ENCODE measurements around the gene NR2E3.

The NR2E3 gene

DNA sequence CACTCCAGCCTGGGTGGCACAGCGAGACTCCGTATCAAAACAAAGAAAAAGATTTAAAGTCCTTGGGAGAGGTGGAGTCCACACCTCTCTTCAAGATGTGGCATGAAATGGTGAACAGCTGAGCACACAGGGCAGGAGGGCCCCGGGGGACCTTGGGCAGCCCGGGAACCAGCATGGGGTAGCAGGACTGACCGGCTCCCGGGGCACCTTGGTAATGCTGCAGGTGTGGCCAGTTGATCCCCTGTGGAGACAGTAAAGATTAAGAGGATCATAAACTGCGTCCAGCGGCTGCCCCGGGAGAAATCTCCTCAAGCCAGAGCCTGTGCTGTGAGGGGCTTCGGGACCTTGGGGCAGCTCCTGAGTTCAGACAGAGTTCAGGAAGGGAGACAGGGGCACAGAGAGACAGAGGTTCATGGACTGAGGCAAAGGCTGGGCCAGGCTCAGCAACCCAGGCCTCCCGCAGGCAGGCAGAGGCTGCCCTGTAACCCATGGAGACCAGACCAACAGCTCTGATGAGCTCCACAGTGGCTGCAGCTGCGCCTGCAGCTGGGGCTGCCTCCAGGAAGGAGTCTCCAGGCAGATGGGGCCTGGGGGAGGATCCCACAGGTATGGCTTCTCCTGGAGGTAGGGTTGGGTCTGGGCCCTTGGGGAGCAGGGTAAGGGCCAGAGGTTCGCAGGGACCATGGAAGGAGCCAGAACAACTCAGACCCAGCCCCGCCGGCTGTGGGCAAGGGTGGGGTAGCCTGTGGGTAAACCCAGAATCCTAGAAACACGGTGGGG lies at the start of gene NR2E3:
Gene NR2E3, plus strand, starts transcription at position 299 of the 780 bp plus-strand sequence. Its CDS starts 190 bp downstream, at position 489.
- DNase-seq (ENCODE audit: low spot score) = no peak

DNA sequence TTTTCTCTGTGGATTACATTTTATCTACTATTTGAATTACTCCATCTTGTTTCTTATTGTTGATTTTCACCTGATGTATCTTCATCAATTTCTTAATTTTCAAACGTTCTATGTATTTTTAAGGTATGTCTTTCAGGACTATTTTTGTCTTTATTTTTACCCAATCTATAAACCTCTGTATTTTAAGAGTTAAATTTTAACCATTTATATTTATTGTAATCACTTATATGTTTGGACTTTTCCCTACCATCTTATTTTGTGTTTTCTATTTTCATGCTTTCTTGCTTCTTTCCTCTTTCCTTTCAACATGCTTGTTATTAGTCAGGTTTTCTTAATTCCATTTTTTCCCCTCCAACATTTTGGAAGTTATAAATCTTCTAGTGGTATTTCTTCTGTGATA lies 49.5 kb upstream of the NR2E3 start:
- DNase-seq (ENCODE audit: low spot score) = no peak

DNA sequence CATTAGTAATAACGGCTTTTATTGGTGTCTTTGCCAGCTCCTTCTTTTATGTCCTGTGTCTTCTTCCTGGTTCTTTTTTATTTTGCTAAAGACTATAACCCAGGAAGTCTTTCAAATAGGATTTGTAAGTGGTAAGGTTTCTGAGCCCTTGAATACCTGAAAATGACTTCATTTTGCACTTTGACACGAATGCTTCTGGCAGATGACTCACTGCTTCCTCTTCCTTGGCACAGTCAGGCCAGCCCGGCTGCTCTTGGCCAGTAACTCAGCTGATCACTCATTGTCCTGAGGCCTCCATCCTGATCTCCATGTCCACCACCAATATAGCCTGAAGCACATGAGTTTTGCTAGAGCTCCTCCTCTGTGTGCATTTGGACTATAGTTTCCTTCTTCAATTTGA lies 48.7 kb upstream of the NR2E3 start:
- peak; percentile 80 for DNase-seq (ENCODE audit: low spot score)

DNA sequence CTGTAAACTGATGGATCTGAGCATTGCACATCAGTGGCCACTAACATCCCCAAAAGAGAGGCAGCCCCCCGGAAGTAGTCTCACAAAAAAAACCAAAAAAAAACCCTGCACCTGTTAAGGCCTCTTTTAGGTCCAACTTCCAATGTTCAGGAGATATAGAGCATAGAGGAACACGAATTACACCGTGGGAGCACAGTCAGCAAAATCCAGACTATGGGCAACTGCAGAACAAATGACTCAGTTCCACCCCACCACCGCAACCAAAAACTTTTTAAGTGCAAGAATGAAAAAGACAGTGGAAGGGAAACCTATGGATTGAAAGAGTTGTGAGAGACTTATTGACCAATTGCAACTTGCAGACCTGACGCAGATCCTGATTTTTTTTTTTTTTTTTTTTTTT lies 42.2 kb upstream of the NR2E3 start:
- DNase-seq (ENCODE audit: low spot score) = no peak

DNA sequence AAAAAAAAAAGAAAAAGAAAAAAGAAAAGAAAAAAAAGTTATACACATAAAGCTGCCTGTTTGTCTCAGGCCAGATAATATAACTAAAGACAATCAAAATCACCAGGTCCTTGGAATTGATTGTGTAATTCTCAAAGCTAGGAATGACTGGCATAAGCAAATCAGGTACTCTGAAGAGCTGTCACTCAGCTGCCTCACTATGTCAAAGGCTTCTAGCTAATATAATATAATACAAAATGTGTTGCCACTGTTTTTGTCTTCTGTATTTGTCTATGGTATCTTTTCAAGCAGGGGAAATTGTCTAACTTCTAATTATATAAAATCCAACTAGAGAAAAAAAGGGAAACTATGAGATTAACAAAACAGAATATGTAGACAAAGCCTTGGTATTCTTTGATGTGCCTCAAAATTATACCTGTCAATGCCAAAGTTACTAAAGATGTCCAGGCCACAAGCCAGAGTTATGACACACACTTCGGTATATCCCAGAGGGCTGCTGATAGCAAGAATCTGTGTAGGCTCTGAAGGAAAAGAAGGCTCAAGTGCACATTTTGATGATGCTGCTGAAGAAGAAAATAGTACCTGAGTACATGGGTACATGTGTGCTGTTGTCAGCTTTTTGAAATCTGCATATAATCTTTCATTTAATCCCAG lies 37.0 kb upstream of the NR2E3 start:
- no peak for DNase-seq (ENCODE audit: low spot score)

DNA sequence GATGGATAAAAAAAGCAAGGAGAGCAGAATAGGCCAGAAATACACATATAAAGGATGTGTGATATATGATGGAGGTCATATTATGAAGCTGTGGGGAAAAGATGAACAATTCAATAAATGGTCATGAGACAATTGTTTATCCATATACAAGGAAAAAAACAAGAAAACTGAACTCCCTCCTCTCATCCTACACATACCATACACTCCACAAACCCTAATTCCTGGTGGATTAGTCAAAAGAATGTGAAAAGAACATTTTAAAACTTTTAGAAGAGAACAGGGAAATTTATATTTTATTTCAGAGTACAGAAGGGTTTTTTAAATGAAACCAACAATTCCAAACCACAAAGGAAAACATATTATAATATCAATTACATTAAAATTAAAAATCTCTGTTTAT lies 34.5 kb upstream of the NR2E3 start:
- no peak for DNase-seq (ENCODE audit: low spot score)

DNA sequence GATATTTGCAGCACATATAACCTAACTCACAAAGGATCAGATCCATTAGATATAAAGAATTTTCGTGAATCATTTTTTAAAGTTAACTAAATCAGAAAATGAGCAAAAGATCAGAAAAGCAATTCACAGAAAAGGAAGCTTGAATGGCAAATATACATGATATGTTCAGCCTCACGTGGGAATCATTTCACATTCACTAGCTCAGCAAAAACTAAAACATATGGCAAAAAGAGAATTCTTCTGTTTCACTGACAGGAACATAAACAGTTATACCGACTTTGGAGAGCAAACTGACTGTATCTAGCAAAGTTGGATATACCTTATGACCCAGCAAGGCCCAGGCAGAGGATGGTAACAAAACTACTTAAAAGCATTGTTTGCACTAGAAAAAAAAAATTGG lies 34.0 kb upstream of the NR2E3 start:
- DNase-seq (ENCODE audit: low spot score) = no peak

DNA sequence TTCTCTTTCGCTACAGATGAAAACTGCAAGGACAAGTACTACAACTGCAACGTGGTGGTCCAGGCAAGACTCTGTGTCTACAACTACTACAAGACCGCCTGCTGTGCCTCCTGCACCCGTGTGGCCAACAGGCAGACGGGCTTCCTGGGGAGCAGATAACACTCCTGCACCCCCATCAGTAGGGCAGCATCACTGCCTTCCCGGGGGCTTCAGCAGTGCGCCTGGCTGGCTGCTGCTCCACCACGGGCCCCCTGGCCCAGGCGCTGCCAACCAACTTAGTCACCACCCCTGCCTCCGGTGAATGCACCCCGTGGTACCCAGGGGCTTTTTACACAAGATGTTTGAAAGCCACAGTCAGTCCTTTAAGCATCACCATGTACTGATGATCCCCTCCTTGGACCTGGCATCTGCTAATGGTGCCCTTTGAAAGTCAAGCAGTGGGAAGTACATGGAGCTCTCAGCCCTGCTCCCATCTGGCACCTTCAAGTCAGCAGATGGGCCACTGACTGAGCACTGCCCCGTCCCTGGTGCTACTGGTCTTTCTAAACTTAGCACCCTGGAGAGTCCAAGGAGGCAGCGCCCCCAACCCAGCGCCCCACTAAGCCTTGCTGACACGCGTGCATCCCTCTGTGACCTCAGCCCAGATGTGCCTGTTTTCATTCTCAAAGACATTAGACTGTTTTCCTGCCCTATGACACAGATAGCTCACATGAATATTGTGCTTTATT lies 33.0 kb upstream of the NR2E3 start:
- DNase-seq (ENCODE audit: low spot score) = no peak

DNA sequence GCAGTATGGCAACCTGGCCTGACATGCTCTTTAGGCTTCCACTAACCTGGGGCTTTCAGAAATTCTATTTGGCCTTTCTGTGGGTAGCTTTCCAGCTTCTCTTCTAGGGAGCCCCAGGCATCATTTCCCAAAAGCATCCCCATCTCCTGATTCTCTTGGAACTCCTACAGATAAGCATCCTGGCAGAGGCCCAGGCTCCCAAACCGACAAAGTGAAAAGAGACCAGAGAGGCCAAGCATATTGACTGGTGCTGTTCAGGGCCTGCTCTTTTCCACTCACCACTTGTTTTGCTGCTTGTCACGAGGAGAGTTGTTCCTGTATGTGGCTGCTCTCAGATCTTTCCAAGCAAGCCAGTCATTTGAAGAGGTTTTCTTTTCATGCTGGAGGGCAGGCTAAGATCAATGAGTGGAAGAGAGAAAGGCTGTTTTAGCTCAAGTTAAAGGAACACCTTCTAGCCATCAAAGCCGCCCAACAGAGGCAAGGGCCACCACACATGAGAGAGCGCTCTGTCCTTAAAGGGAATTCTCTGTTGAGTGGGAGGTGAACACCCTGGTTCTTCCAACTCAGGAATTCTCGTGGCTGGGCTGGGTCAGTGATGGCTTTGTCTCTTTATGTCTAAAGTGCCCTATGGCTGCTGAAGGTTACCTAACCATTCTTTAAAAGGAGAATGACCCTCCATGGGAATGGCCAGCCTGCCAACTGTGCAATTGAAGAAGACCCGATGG lies 31.1 kb upstream of the NR2E3 start:
- DNase-seq (ENCODE audit: low spot score) = no peak

DNA sequence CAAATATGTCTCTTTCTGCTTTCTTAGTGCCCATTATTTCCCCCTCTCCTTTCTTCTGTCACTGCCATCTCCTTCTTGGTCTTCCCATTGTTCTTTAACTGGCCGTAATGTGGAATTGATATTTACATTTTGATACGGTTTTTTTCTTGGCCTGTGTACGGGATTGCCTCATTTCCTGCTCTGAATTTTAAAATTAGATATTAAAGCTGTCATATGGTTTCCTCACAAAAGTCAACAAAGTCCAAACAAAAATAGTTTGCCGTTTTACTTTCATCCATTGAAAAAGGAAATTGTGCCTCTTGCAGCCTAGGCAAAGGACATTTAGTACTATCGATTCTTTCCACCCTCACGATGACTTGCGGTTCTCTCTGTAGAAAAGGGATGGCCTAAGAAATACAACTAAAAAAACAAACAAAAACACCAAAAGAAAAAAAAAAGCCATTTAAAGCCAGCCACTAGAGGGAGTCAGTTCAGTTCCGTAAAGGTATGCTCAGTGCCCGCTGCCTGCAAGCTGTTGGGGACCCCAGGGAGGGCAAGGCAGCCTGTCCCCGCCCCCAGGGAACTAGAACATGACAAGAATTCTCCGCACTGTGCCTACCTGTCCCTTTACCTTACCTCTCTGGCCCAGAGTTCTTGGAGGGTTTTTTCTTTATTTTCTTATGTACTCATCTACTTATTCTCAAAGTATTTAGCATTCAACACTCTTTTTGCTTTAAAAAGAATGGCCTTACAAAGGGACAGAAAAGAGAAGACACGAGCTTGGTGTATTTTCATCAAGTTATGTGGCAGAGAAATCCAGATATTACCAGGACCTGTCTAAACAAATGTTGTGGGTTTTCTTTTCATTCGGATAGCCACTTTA lies 30.0 kb upstream of the NR2E3 start:
- peak; percentile 44 for DNase-seq (ENCODE audit: low spot score)

DNA sequence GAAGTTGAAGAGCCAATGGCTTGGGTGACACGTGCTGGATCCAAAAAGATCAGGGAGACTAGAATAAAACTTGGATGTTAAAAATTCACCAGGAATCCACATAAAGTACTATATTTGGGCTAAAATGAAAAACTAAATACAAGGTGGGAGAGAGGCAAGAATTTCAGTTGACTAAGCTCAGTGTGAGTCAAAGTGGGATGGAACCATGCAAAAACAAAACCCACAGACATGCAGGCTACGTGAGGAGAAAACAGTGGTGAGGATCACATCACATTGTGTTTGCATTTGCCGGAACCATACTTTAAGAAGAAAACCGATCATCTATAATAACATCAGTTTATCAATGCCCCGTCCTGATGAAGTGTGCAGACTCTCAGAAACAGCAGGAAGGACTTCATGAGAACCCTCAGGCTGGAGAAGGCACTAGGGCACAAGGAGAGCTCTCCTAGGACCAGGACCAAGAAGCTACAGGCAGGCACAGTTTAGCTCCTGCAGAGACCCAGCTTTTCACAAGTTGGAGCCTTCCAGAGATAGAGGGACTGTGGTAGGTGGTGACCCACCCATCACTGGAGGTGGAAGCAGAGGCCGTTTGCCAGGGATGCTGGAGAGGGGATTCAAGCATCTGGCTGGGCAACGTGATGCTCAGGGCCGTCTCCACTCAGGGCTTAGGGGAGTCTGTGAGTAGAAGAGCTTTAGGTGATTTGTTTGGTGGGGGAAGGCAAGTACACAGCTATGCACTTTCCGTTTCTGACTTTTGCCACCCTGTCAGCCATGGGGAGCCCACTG lies 29.0 kb upstream of the NR2E3 start:
- DNase-seq (ENCODE audit: low spot score) = peak; percentile 62

DNA sequence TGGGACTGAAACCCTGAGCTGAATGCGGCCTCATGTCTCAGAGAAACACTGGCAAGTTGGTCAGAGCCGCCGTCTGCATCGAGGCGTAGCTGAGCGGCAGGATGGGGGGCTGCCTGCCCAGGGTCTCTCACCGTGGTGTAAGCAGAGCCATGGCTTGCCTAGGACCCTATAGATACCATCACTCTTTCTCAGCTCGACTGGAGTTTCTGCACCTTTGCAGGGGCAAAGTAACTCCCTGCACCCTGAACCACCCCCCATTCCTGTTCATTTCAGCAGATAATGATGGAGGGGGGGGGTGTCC lies 28.4 kb upstream of the NR2E3 start:
- DNase-seq (ENCODE audit: low spot score) = no peak

DNA sequence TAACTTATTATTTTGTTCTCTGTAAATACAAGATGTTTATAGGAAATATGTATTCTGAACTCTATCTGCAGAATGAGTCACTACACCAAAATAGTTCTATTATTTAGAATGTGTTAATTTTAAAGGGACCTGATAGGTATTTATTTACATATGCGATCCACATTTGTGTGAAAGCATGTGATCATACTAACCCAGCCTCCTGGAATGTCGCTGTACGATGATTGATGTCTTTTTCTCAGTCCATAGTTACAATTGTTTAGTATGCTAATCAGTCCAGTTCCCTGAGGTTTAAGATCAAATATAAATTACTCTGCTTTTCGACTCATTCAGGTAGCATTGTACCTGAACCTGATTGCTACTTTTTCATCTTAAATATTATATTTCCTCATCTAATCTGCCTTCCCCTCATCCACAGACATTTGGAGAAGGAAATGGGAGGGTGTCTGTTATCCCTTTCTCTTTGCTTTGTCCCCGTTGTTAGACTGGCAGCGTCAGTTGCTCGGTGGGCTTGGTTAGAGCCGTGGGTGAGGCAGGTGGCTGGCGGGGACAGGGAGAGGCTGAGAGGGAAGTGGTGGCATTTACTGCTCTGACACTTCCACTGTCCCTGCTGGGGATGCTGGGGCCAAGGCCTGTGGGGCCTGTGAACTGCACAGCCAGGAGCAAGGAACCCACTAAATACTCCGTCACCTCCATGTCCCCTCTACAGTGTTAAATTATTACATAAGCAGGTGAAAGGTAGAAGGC lies 27.8 kb upstream of the NR2E3 start:
- DNase-seq (ENCODE audit: low spot score) = no peak

DNA sequence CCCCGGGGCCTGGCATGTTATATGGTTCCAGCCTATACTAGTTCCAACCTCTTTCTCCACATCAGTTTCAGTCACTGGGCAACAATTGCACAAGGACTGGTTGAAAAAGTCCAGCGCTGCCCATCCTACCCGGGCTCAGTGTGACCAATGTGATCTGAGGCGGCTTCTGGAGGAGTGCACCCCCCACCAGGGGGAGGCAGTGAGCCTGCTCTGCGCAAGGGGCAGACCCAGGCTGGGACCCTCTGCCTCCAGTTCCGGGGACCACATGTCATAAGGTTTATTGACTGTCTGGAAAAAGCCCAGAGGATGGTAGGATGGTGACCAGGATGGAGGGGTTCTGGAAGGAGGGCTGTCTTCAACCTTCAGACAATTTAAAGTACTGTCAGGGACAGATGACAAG lies 25.6 kb upstream of the NR2E3 start:
- DNase-seq (ENCODE audit: low spot score) = no peak

DNA sequence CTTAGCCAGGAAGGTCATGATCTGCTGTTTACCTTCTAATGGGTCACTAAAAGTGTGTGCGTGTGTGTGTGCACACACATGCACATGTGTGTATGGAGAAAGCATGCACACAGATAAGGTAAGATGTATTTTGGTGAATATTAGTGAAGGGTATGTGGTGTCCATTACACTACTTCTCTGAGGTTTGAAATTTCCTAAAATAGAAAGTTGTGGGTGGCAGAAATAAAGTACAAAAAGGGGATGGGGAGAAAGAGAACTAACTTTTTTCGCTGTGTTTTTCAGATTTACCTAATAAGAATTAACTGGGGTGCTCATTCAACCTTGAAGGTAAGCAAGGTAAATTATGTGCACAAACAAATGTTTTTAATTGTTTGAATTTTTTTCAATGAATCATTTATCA lies 24.4 kb upstream of the NR2E3 start:
- no peak for DNase-seq (ENCODE audit: low spot score)

DNA sequence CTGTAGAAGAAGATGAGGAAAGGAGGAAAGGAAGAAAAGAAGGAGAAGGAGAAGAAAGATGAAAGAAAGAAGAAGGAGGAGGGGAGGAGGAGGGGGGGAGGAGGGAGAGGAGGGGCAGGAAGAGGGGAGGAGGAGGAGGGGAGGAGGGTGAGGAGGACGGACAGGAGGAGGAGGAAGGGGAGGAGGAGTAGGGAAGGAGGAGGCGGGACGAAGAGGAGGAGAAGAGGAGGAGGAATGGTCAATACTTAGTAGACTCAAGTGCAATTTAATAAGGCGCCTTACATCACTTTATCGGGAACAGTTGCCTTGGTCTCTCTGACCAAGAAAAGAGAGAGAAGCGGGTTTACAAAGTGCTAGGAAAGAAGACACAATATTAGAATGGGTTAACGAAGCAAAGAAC lies 23.7 kb upstream of the NR2E3 start:
- DNase-seq (ENCODE audit: low spot score) = no peak

DNA sequence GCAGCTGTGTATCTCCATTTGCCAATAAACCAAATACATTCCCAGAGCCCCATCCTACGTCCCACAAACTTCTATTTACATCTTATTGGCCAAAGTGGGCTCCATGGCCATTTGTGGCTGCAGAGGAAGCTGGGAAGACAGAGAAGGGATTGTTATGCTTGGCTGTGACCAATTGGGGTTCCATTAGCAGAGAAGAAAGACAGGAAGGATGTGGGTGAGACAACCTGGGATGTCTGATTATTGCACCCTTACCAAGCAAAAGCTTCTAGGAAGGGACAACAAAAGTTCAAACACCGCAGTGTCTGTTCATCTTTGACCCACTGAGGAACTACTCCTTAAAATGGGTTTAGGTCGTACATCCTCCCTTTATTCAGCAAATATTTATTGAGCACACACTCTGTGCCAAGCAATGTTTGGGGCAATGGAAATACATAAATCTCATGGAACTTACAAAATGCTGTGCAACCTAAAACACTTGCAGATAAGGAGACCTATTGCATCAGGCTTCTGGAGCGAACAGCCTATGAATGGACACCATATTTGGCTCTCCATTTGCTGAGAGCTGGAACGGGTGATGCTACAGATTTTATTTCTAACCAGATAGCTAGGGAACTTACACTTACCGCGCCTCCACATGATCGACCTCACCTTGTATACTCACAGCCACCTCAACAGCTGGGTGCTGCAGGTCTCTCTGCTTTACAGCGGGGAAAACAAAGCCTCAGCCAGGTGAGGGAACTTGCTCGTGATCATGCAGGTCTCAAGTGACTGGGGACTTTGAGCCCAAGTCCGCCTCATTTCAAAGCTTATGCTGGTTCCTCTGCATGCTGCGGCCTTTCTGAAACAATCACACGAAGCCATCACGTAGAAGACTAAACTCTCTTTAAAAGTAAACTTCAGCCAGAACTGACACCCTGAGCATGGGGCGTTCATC lies 21.4 kb upstream of the NR2E3 start:
- no peak for DNase-seq (ENCODE audit: low spot score)

DNA sequence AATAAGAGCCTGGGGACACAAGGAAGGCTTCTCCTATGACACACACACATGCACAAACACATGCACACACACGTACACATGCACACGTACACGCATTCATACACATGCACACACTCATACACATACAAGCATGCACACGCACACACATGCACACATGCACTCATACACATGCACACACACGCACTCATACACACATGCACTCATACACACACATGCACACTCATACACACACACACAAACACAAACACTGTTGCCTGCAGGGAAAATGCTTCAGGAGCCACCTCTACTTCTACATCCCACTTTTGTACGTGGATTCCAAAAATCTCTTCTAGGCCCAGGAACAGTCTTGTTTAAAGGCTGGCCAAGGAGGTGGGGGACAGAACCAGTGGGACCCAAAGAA lies 20.7 kb upstream of the NR2E3 start:
- DNase-seq (ENCODE audit: low spot score) = no peak

DNA sequence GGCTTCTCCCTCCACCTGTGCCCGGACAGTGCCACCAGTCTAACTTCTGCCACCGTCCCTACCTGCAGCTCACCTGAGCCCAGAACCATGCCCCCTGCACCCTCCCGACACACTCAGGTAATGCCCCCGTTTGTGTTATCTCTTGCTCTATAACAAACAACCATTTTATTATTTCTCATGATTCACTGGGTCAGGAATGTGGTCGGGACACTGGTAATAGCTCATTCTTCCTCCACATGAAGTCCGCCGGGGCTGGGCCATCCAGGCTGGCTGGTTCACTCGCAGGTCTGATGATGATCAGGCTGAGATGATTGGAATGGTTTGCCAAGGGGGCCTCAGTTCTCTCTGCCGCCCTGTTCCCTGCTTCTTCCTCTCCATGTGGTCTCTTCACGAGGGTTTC lies 20.3 kb upstream of the NR2E3 start:
- DNase-seq (ENCODE audit: low spot score) = no peak

Data from AG08395 (cell line).